Right lobe of liver (tissue), 6 donors: Measurements from ENCODE around the gene TMEM203. TPM values are rescaled to one million over a fixed set of nuclear protein-coding genes. Genes with fewer than 3 reads are reported as not detected.

Experiments
- ATAC-seq, 4 donors: fragments of 200-7000 bp; cut with Tn5 transposase; one replicate each; pipeline ENCODE4 v1.9.1; 2020; ENCODE audit warnings: mild to moderate bottlenecking in 4 of 4, moderate library complexity in 4 of 4
- DNase-seq, 3 donors: peaks; one replicate each; pipeline ENCODE4 v3.0.0-alpha.2; 2020
- H3K27ac ChIP-seq, 3 donors: fragments of 200-600 bp; one replicate each; pipeline ENCODE4 v1.8.0; 2022
- H3K27me3 ChIP-seq, 2 donors: fragments of 200-600 bp; one replicate each; pipeline ENCODE4 v1.8.0; 2022
- H3K36me3 ChIP-seq, 4 donors: fragments of 200-600 bp; sonication (generic) in 1 of 4; one replicate each; pipeline versions ENCODE4 v1.5.1 to v1.8.0; 2017 to 2022; ENCODE audit warnings: control low read depth in 1 of 4
- H3K4me1 ChIP-seq, 4 donors: fragments of 200-600 bp; sonication (generic) in 1 of 4; one replicate each; pipeline versions ENCODE4 v1.5.1 to v1.8.0; 2017 to 2022; ENCODE audit warnings: control low read depth in 1 of 4
- H3K4me3 ChIP-seq, 3 donors: fragments of 200-600 bp; one replicate each; pipeline ENCODE4 v1.8.0; 2022
- H3K9me3 ChIP-seq, 4 donors: fragments of 200-600 bp; sonication (generic) in 1 of 4; one replicate each; pipeline versions ENCODE4 v1.5.1 to v1.8.0; 2017 to 2022; ENCODE audit warnings: control low read depth in 1 of 4
- POLR2A ChIP-seq: fragments of 450-650 bp; IDR thresholded peaks from one replicate; pipeline ENCODE4 v1.6.1; 2017; ENCODE audit warnings: antibody characterized with exemption, mild to moderate bottlenecking
- WGBS: methylation state at CpG from one replicate; pipeline ENCODE4 v1.1.6; 2018; ENCODE audit warnings: low coverage, low lambda C conversion rate; ENCODE audit not compliant: insufficient coverage; ENCODE audit errors: missing lambda C conversion rate; 5-methylcytosine and 5-hydroxymethylcytosine counted together
- intact Hi-C, 2 donors: fragments of 100-400 bp; cut with DNase I; formaldehyde crosslinking; loops; one replicate each; pipeline versions ENCODE4 v1.11.2 to v1.14.1; 2022
- total RNA-seq, 6 experiments: library from RNA; depleted of rRNA in 2 of 6; stranded (reverse); fragments of >200 nt in 2 of 6; fragmentation: NEBNext Ultra II Directional in 3 of 6; extraction: Animal tissue kit (Norgen Biotek cat#: 25700) in 3 of 6; gene quantifications; one replicate each; pipeline versions ENCODE4 v1.1.0 to v1.2.4, GENCODE V29; 2016 to 2023
- TF ChIP-seq, protein P1 (sequence below), 4 donors: fragments of 200-600 bp in 3 of 4; fragments of 450-650 bp in 1 of 4; IDR thresholded peaks; one replicate each; pipeline versions ENCODE4 v1.5.1 to v1.8.0; 2016 to 2022; ENCODE audit warnings: antibody characterized with exemption in 4 of 4, mild to moderate bottlenecking in 2 of 4
- donor health status: DM: no; HTN: yes; CAD: no.
- donor health status: DM: no; HTN: no; CAD: no.
- donor health status: DM: no; HTN: no; CAD: no.
- donor health status: DM: no; HTN: yes; CAD: no.
- donor health status: DM: no; HTN: yes; CAD: no.

The TMEM203 gene
- total RNA-seq, 6 experiments from 2014 or later, result 17.7 to 28.0 (median 23.9) TPM

DNA sequence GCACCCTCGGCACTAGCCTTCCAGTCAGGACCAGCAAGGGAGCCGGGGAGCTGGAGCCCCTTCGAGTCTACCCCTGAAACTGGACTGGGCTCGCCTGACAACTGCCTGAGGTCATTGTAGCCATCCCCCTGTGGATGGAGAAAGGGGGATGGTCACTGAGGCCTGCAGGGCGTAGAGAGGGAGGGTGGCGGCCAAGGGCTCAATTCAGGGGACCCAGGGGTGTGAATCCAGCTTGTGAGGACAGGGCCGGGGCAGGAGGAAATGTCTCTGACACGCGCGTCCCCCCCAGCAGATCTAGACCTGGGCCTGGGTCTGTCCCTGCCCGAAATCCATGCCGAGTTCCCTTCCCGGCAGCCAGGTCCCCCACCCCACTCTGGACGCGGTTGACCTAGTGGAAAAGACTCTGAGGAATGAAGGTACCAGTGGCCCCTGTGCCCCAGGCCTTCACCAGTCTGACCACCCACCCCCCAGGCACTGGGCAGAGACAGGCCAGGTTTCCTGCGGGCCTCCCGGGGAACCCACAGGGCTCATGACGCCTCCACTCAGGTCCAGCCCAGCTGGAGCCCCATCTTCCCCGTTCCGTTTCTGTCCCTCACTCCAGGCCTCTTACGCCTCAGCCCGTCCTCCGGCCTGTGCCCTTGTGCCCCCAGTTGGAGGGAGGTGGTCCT, 26.1 kb upstream of the TMEM203 start:
- intact Hi-C loops, result loop anchor here (5.0 to 10.0 kb wide), 4 partner anchors 47 to 114 kb away; partner anchors contain the start of genes ANAPC2 (in 1 of the 2) and SSNA1 (in 1 of the 2)
- Histone ChIP-seq H3K4me1 (peaks cover 0 to 3% (median 0%) of the 10 kb centered on the region in 4 donors), H3K27me3 (no peaks in the 10 kb centered on the region), H3K4me3 (no peak overlapping the region), H3K27ac (no peak overlapping the region), H3K36me3 (no peaks in the 10 kb centered on the region), H3K9me3 (no peaks in the 10 kb centered on the region)
- no peak for ATAC-seq
- 63% methylated on average over 3 of the region's 23 CpGs for WGBS
- DNase-seq, result no peak
- TF ChIP-seq, protein P1, sequence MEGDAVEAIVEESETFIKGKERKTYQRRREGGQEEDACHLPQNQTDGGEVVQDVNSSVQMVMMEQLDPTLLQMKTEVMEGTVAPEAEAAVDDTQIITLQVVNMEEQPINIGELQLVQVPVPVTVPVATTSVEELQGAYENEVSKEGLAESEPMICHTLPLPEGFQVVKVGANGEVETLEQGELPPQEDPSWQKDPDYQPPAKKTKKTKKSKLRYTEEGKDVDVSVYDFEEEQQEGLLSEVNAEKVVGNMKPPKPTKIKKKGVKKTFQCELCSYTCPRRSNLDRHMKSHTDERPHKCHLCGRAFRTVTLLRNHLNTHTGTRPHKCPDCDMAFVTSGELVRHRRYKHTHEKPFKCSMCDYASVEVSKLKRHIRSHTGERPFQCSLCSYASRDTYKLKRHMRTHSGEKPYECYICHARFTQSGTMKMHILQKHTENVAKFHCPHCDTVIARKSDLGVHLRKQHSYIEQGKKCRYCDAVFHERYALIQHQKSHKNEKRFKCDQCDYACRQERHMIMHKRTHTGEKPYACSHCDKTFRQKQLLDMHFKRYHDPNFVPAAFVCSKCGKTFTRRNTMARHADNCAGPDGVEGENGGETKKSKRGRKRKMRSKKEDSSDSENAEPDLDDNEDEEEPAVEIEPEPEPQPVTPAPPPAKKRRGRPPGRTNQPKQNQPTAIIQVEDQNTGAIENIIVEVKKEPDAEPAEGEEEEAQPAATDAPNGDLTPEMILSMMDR (IDR thresholded peaks at IDR 0.05), result no peak
- no peak for TF ChIP-seq POLR2A

DNA sequence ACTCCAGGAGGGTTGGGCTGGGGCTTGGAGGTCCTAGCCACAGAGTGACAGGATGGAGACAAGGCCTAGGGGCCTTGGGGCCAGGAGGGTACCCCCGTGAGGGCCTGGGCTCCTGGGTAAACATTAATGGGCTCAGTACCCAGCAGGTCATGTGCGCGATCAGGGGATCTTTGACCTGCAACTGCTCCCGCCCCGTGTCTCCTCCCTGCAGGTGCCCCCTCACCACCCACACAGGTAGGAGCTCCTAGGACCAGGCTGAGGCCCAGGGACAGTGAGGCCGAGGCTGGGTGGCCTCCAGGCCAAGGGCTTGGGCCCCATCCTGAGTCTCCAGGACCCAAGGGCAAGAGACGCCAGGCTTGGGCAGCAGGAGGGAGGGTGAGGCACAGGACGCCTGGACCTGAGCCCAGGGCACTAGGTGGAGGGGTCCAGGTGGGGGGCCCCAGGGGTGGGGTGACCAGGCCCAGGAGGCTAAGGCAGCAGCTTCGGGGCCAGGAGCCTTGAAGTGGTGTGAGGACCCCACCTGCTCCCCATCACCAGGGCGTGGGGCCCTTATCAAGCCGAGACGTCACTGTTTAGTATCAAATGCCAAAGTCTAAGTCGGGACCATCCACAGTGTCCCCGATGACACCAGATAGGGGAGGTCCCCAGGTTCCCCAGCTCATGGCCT, 25.4 kb upstream of the TMEM203 start, which contains the start of gene SLC34A3:
Gene SLC34A3, plus strand, starts transcription at position 197 of the 667 bp plus-strand sequence. CDS start 802 bp downstream, outside the sequence.
- Histone ChIP-seq H3K36me3 (no peaks in the 10 kb centered on the region), H3K4me1 (peaks cover 0 to 3% (median 0%) of the 10 kb centered on the region in 4 donors), H3K9me3 (no peaks in the 10 kb centered on the region), H3K4me3 (no peak within 1 kb of the TSS), H3K27ac (no peak within 1 kb of the TSS), H3K27me3 (no peaks in the 10 kb centered on the region)
- DNase-seq, result no peak
- TF ChIP-seq POLR2A, result no peak
- no CpG with 5 or more reads among the region's 14 CpGs for WGBS
- ATAC-seq, result no peak
- intact Hi-C loops, result loop anchor here (5.0 to 10.0 kb wide), 4 partner anchors 46 to 114 kb away; partner anchors contain the start of genes ANAPC2 (in 1 of the 2) and SSNA1 (in 1 of the 2)

DNA sequence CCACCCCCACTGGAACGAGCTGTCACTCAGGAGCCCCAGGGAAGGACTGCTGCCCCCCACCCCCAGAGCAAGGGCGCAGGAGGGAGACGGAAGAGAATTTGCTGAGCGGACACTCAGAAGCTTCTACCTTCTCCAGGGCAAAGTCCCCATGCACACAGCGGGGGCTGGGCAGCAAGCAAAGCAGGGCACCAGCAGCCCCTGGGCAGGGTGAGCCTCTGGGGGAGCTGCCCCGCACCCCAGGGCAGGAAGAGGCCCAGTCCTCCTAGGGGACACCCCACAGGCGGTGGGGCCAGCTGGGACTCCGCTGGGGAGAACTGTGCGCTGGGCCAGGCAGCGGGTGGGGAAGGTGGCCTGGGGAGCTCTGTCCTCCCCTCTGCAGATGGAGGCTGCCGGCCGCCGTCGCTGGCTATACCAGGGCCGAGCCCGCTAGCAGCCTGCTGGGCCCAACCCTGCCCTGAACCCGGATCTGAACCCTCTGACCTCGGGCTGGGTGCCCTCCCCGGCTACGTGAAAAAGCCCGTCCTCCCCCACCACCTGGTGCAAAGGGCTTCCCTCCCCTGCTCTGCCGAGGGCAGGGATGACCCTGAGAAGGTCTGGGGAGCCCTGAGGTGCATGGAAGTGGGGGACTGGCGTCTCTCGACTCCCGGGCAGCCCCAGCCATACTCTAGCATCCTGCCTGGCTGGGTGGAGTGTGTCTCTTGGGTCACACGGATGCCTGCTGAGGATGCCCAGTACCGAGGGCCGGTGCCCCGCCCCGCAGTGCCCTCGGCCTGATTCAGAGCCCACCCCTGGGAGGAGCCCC, 24.7 kb upstream of the TMEM203 start:
- Histone ChIP-seq H3K4me3 (no peak overlapping the region), H3K4me1 (peaks cover 0 to 3% (median 0%) of the 10 kb centered on the region in 4 donors), H3K9me3 (no peaks in the 10 kb centered on the region), H3K27ac (no peak overlapping the region), H3K27me3 (no peaks in the 10 kb centered on the region), H3K36me3 (no peaks in the 10 kb centered on the region)
- intact Hi-C loops, result loop anchor here (5.0 to 10.0 kb wide), 4 partner anchors 45 to 113 kb away; partner anchors contain the start of genes ANAPC2 (in 1 of the 2) and SSNA1 (in 1 of the 2)
- 53% methylated on average over 3 of the region's 31 CpGs for WGBS
- DNase-seq (no peak), ATAC-seq (no peak)
- TF ChIP-seq, protein P1 (IDR thresholded peaks at IDR 0.05), result no peak
- no peak for TF ChIP-seq POLR2A

DNA sequence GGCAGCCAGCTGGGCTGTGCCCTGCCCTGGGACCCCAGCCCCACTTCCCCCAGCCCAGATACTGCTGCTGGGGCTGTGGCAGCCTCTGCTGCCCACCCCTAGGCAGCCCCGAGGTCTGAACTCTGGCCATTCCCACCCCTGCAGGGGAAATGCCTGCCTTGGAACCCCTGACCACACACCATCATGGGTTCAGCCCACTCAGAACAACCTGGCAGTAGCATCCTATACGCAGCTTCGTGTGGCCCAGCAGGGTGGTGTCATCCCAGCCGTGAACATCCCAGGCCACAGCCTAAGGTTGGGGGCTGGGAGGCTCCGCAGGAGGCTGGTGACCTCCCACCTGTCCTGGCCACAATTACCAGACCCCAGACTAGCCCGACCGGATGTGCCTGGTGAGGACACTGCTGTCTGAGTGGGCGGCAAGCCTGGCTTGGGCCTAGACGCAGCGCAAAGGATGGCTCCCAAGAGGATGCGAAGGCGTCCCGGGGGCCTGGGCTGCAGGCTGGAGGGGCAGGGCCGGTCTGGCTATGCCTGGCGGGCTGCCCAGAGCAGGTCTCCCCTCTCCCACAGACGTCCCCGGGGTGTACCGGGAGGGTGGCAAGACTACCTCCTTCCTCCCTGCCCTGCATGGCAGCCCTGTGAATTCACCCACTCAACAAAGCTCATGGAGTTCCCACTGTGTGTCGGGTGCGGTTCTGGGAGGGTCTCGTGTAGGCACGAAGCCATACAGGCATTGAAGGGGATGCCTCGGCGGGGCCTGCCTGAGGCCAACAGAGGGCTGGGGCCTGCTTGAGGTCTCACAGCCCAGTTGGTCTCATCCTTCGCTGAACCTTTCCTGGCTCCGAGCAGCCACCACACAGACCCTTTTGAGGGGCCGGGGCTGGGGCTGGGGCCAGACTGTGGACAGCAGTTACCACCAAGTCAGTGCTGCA, 23.8 kb upstream of the TMEM203 start:
- H3K36me3 ChIP-seq, result no peaks in the 10 kb centered on the region
- intact Hi-C loops, result no loop called here
- H3K4me1 ChIP-seq, result peaks cover 0 to 3% (median under 1%) of the 10 kb centered on the region in 4 donors
- H3K4me3 ChIP-seq, result no peak overlapping the region
- DNase-seq (no peak), ATAC-seq (no peak)
- no peaks in the 10 kb centered on the region for H3K9me3 ChIP-seq
- no peak for TF ChIP-seq POLR2A
- TF ChIP-seq, protein P1 (IDR thresholded peaks at IDR 0.05), result no peak
- WGBS, result 85% methylated on average over 4 of the region's 27 CpGs
- H3K27me3 ChIP-seq, result no peaks in the 10 kb centered on the region
- H3K27ac ChIP-seq, result no peak overlapping the region
